ENCODE results near the gene OR7G2.

DNA sequence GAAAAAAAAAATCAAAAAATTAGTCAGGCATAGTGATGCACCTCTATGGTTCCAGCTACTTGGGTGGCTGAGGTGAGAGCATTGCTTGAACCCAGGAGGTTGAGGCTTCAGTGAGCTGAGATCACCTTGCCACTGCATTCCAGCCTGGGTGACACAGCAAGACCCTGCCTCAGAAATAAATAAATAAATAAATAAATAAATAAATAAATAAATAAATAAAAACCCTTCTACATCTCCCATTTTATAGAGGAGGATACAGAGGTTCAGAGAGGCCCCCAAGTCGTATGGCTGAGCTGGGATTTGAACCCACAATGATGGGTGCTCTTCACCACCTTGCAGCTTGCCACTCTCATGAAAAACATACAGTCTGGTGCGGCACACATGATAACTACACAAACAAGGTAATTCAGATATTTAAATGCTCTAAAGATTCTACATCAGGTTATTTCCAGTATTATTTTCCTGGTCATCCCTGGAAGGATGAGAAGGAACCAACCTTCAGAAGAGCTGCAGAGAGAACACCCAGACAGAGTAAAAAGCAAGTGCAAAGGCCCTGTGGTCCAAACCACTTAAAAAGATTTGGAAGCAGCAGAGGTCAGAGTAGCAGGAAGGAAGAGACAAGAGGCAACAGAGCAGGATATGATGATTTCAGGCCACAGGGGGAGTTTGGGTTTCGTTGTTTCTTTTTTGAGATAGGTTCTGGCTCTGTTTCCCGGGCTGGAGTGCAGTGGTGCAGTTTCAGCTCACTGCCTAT lies 49.6 kb downstream of the OR7G2 start:
- TF ChIP-seq POLR2AphosphoS5 (IDR thresholded peaks at IDR 0.05; ENCODE audit: borderline replicate concordance, low read depth, low read length) (no peak), EZH2 (IDR thresholded peaks at IDR 0.05) (no peak)
